A673 (cell line): ENCODE results near the gene TRA2B. TPM values are rescaled to one million over a fixed set of nuclear protein-coding genes. Genes with fewer than 3 reads are reported as not detected.
A peak's percentile ranks its signal among the peaks of the same experiment; 100 is the strongest.

ENCODE experiments used
- BruUV-seq: library from RNA; stranded (reverse); fragments of 400-500 nt; replicated peaks from 2 replicates; lab custom pipeline; 2021; lab: Mats Ljungman, UMichigan
- CTCF ChIA-PET: fragments of 300-600 bp; sonication (Branson Sonifier 250); formaldehyde crosslinking; loops from one replicate; lab custom pipeline; 2022; ENCODE audit warnings: antibody characterized with exemption; lab: Charles Lee
- POLR2A ChIA-PET: fragments of 300-600 bp; sonication (Branson Sonifier 250); formaldehyde crosslinking; loops from one replicate; lab custom pipeline; 2022; ENCODE audit warnings: antibody characterized with exemption; ENCODE audit not compliant: low non-redundant PET; lab: Charles Lee
- DNase-seq: peaks from one replicate; pipeline ENCODE4 v3.0.0-alpha.2; 2015; ENCODE audit warnings: low spot score
- H3K27ac ChIP-seq: fragments of 200-600 bp; sonication (generic); 2 replicates; pipeline ENCODE4 v1.5.1; 2016; ENCODE audit warnings: mixed run types, low read depth, mild to moderate bottlenecking, mixed read lengths, antibody characterized with exemption, low read length; ENCODE audit not compliant: poor library complexity, severe bottlenecking
- H3K27me3 ChIP-seq: fragments of 200-600 bp; sonication (generic); replicated peaks from 2 replicates; pipeline ENCODE4 v1.6.1; 2017; ENCODE audit warnings: mixed run types, low read depth, mild to moderate bottlenecking, mixed read lengths, antibody characterized with exemption, low read length; ENCODE audit not compliant: insufficient read depth, poor library complexity
- H3K36me3 ChIP-seq: fragments of 200-600 bp; sonication (generic); 2 replicates; pipeline ENCODE4 v1.6.1; 2016; ENCODE audit warnings: mixed run types, mild to moderate bottlenecking, mixed read lengths, antibody characterized with exemption, low read length; ENCODE audit not compliant: insufficient read depth, poor library complexity, severe bottlenecking
- H3K4me1 ChIP-seq: fragments of 200-600 bp; sonication (generic); 2 replicates; pipeline ENCODE4 v1.6.1; 2017; ENCODE audit warnings: mixed run types, mild to moderate bottlenecking, mixed read lengths, antibody characterized with exemption, low read length; ENCODE audit not compliant: insufficient read depth, poor library complexity, severe bottlenecking
- H3K4me3 ChIP-seq: fragments of 200-600 bp; sonication (generic); 2 replicates; pipeline ENCODE4 v1.5.1; 2016; ENCODE audit warnings: low read depth, mixed run types, mild to moderate bottlenecking, mixed read lengths, low read length; ENCODE audit not compliant: poor library complexity, severe bottlenecking
- H3K9me3 ChIP-seq: fragments of 200-600 bp; sonication (generic); 2 replicates; pipeline ENCODE4 v1.6.1; 2016; ENCODE audit warnings: mixed run types, low read depth, mild to moderate bottlenecking, mixed read lengths, antibody characterized with exemption, low read length; ENCODE audit not compliant: poor library complexity, severe bottlenecking
- CTCF ChIP-seq: fragments of 300-800, 200-600 bp; sonication (generic); conservative IDR thresholded peaks from 2 replicates; pipeline ENCODE4 v1.5.1; 2017; ENCODE audit warnings: low read depth, mild to moderate bottlenecking, antibody characterized with exemption, low read length, moderate library complexity, mixed read lengths
- EZH2 ChIP-seq: fragments of 200-600 bp; sonication (generic); IDR thresholded peaks from 2 replicates; pipeline ENCODE4 v1.6.1; 2017; ENCODE audit warnings: borderline replicate concordance, low read depth, mild to moderate bottlenecking, mixed read lengths, antibody characterized with exemption, low read length; ENCODE audit not compliant: poor library complexity, severe bottlenecking
- intact Hi-C: fragments of 100-400 bp; cut with micrococcal nuclease; formaldehyde crosslinking; loops from one replicate; pipeline ENCODE4 v1.10.0; 2022; ENCODE audit not compliant: unreplicated experiment
- total RNA-seq: library from RNA; stranded (reverse); gene quantifications from 2 replicates; pipeline ENCODE4 v1.2.3, GENCODE V29; 2021

Gene TRA2B
- total RNA-seq, 1 experiment from 2014 or later = 339 TPM

GRCh38 chr3:185940951-185941350, 3.1 kb upstream of the TRA2B start:
- H3K4me1 ChIP-seq = peaks cover 13% of the 10 kb centered on the region
- TF ChIP-seq CTCF (no peak), EZH2 (no peak)
- H3K9me3 ChIP-seq = no peaks in the 10 kb centered on the region
- H3K27ac ChIP-seq = no peak overlapping the region
- POLR2A ChIA-PET = no interaction called here
- peaks cover under 1% of the 10 kb centered on the region for H3K36me3 ChIP-seq
- no peaks in the 10 kb centered on the region for H3K27me3 ChIP-seq
- no peak for DNase-seq
- CTCF ChIA-PET = no interaction called here
- no TSS peak for BruUV-seq
- no peak overlapping the region for H3K4me3 ChIP-seq
- intact Hi-C loops = no loop called here

- no peaks in the 10 kb centered on the region for H3K9me3 ChIP-seq
- peaks cover 13% of the 10 kb centered on the region for H3K4me1 ChIP-seq
- TF ChIP-seq EZH2 = no peak
- TF ChIP-seq CTCF = no peak
- H3K27me3 ChIP-seq = no peaks in the 10 kb centered on the region
- BruUV-seq = no TSS peak
- POLR2A ChIA-PET = no interaction called here
- H3K27ac ChIP-seq = no peak overlapping the region
- H3K36me3 ChIP-seq = peaks cover 10% of the 10 kb centered on the region
- DNase-seq = no peak
- intact Hi-C loops = no loop called here
- no peak overlapping the region for H3K4me3 ChIP-seq
- CTCF ChIA-PET = no interaction called here
Measured at GRCh38 chr3:185939721-185940120, 1.9 kb upstream of the TRA2B start.

- peak; percentile 93 for DNase-seq
- H3K27me3 ChIP-seq = no peaks in the 10 kb centered on the region
- ChIA-PET CTCF (interaction anchor here (0.6 kb wide), 1 partner anchor 359 kb away, joined by 5 read pairs; no protein-coding TSS in a partner anchor), POLR2A (interaction anchor here (0.6 to 0.8 kb wide), 3 partner anchors 9 to 15 kb away, joined by 3 read pairs; no protein-coding TSS in a partner anchor)
- no peak for TF ChIP-seq EZH2
- no peak for TF ChIP-seq CTCF
- intact Hi-C loops = no loop called here
- BruUV-seq = TSS peak; percentile 33
- peaks cover 18% of the 10 kb centered on the region for H3K4me1 ChIP-seq
- H3K36me3 ChIP-seq = peaks cover 10% of the 10 kb centered on the region
- H3K9me3 ChIP-seq = no peaks in the 10 kb centered on the region
- peak overlapping the region; percentile 100 for H3K27ac ChIP-seq
- H3K4me3 ChIP-seq = peak overlapping the region; percentile 96
Measured at GRCh38 chr3:185936814-185937688, 763 bp downstream of the TRA2B start.
